Measurements from ENCODE around the gene SERPINB1. TPM values are rescaled to one million over a fixed set of nuclear protein-coding genes. Genes with fewer than 3 reads are reported as not detected.
A peak's percentile ranks its signal among the peaks of the same experiment; 100 is the strongest.

SERPINB1 gene
- total RNA-seq, 4 donors from 2014 or later: 7.7 to 28.2 (median 17.2) TPM

DNA sequence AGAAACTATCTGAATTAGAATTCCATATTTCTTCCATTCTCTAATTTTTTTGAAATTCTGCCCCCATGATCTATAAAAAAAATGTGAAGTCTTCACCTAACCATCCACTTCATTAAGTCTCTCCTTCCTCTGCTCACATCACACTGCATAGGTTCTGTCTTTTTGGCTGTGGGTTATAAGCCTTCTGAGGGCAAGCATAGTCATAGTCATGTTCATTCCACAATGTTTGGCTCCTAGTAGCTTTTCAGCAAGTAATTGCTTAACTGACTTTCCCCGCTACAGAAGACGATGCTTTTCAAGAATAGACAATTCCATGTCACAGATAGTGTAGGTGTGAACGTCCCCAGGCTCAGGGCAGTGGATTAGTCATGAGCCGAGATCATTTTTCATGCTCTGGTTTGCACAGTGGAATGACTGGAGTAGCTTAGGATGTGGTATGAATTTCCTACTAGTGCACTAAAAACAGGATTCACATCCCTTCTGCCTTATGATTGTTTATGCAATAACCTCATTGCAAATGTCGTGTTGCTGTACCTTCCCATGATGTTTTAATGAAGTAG is 47.4 kb downstream of the SERPINB1 start:
- Histone ChIP-seq H3K4me1 (no peaks in the 10 kb centered on the region), H3K36me3 (no peaks in the 10 kb centered on the region), H3K4me3 (no peak overlapping the region), H3K9me3 (no peaks in the 10 kb centered on the region), H3K27ac (no peak overlapping the region), H3K27me3 (no peaks in the 10 kb centered on the region)
- TF ChIP-seq, protein P1, sequence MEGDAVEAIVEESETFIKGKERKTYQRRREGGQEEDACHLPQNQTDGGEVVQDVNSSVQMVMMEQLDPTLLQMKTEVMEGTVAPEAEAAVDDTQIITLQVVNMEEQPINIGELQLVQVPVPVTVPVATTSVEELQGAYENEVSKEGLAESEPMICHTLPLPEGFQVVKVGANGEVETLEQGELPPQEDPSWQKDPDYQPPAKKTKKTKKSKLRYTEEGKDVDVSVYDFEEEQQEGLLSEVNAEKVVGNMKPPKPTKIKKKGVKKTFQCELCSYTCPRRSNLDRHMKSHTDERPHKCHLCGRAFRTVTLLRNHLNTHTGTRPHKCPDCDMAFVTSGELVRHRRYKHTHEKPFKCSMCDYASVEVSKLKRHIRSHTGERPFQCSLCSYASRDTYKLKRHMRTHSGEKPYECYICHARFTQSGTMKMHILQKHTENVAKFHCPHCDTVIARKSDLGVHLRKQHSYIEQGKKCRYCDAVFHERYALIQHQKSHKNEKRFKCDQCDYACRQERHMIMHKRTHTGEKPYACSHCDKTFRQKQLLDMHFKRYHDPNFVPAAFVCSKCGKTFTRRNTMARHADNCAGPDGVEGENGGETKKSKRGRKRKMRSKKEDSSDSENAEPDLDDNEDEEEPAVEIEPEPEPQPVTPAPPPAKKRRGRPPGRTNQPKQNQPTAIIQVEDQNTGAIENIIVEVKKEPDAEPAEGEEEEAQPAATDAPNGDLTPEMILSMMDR (IDR thresholded peaks at IDR 0.05): no peak
- intact Hi-C loops (cut with DNase I; ENCODE audit: low total_unique reads): no loop called here
- DNase-seq: no peak

DNA sequence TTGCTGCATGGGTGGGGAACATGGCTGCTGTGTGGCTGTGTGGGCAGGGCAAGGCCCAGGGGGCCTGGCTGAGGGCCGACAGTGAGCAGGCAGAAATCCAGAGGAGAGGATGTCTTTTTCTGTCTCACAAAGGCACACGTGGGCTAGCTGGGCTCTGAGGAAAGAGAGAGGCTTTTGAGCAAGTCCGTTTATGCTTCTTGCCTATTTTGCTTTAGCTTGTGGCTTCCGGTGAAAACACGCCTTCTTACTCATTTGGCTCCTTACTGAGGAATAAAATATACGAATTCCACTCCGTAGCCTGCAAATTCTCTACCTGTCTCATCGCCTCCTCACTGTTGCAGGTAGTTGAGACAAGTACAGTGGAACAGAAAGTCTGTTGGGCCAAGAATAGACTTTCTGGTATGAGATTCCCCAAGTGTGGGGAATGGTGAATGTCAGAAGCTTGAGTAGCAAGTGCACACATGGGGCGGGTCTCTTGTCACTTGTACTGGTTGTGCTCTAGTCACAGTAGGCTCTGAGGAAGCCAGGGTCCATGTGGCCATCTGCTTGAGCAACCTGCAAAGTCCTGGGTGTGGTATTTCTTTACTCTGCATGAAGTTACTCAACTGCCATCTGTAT is 48.0 kb downstream of the SERPINB1 start:
- Histone ChIP-seq H3K36me3 (no peaks in the 10 kb centered on the region), H3K27me3 (no peaks in the 10 kb centered on the region), H3K27ac (no peak overlapping the region), H3K4me1 (no peaks in the 10 kb centered on the region), H3K4me3 (no peak overlapping the region), H3K9me3 (no peaks in the 10 kb centered on the region)
- no peak for DNase-seq
- TF ChIP-seq POLR2A (IDR thresholded peaks at IDR 0.05): no peak
- TF ChIP-seq, protein P1 (IDR thresholded peaks at IDR 0.05): no peak
- intact Hi-C loops (cut with DNase I; ENCODE audit: low total_unique reads): no loop called here

GRCh38 chr6:2792330-2793110 is 49.1 kb downstream of the SERPINB1 start:
- Histone ChIP-seq H3K4me3 (no peak overlapping the region), H3K36me3 (no peaks in the 10 kb centered on the region), H3K9me3 (no peaks in the 10 kb centered on the region), H3K27ac (peak overlapping the region; percentile 38 to 85), H3K27me3 (no peaks in the 10 kb centered on the region), H3K4me1 (no peaks in the 10 kb centered on the region)
- TF ChIP-seq POLR2A (IDR thresholded peaks at IDR 0.05): no peak
- TF ChIP-seq, protein P1 (IDR thresholded peaks at IDR 0.05): no peak
- intact Hi-C loops (cut with DNase I; ENCODE audit: low total_unique reads): no loop called here
- no peak for DNase-seq

DNA sequence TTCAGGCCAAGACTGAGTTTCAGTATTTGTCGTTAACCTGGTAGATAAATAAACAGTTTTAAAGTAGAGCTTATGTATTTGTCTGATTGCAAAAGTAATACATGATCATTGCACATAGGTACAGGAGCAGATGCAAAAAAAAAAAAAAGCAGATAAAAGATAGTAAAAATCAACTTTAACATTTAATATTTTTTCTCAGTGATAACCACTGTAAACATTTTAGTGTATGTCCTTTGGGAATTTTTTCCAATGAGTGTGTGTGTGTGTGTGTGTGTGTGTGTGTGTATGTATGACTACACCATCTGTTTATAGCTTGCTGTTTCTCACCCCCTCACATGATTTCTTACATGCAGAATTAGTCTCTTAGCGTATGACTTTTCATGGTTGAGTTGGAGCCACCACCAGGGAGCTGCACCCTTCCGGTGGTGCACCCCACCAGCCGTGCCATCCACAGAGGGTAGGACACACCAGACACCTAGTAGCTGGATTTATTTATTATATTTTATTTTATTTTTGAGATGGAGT is 50.2 kb downstream of the SERPINB1 start:
- H3K36me3 ChIP-seq: no peaks in the 10 kb centered on the region
- no peaks in the 10 kb centered on the region for H3K9me3 ChIP-seq
- intact Hi-C loops (cut with DNase I; ENCODE audit: low total_unique reads): no loop called here
- TF ChIP-seq POLR2A (IDR thresholded peaks at IDR 0.05): no peak
- TF ChIP-seq, protein P1 (IDR thresholded peaks at IDR 0.05): no peak
- H3K27ac ChIP-seq: peak overlapping the region; percentile 38 to 85
- H3K27me3 ChIP-seq: no peaks in the 10 kb centered on the region
- DNase-seq: no peak
- no peak overlapping the region for H3K4me3 ChIP-seq
- H3K4me1 ChIP-seq: no peaks in the 10 kb centered on the region

All from uterus (tissue), 4 donors.